NCI-H146 (cell line): Measurements from ENCODE around the gene YPEL2.

Experiments used
- DNase-seq: peaks from one replicate; lab custom pipeline; 2025; lab: John Stamatoyannopoulos, UW

Gene YPEL2

DNA sequence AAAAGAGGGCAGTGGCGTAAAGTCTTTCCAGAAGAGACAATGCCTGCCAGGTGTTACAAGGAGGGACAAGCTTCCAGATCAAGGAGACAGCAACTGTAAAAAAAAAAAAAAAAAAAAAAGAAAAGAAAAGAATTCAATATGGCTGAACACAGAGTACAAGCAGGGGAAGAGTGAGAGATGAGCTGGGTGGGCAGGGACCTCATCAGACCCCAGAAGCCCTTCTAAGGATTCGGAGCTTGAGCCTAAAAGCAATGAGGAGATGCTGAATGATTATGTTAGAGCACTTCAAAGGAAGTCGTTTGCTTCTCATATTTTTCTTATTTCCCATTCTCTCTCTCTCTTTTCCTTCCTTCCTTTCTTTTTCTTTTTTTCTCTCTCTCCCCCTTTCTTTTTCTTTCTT lies 103.0 kb downstream of the YPEL2 start:
- DNase-seq, result no peak

DNA sequence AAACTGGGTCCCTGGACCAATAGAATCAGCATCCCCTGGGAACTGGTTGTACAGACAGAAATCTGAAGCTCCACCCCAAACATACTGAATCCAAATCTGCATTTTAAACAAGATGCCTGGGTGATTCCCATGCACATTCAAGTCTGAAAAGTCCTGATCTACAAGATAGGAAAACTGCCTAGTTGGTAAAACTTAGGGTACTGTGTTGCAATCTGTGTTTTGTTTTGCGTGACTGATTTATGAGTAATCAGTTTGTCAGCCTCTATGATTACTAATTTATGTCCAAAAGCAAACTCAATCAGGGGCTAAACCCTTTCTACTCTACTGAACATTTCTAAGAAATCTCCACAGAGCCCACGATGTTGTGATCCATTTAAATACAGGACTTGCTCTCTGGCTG lies 103.8 kb downstream of the YPEL2 start:
- DNase-seq, result no peak

- DNase-seq, result no peak
Observed at GRCh38 chr17:59436900-59437299, 105.4 kb downstream of the YPEL2 start.

DNA sequence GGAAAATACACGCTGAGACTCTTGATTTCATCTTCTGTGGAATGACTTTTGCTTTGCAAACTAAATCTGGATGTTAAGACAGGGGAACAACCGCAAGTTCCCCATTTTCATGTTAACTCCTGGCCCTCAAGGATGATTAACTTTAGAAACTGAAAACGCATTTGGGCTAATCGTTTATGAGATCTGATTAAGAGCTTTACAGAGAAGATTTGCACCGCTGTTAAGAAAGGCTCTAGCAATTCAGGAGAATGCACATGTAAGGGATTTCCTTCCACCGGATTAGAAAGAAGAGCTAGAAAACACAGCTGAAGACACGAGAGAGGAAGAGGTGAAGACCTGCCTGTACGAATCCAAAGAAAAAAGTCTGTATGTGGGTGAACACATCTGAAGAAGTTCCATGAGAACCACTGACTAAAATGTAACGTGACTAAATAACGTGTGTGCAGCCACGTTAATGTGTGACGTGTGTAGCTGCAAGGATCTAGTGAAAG lies 106.4 kb downstream of the YPEL2 start:
- no peak for DNase-seq

GRCh38 chr17:59439262-59439661 lies 107.8 kb downstream of the YPEL2 start:
- DNase-seq, result no peak

GRCh38 chr17:59439741-59440211 lies 108.3 kb downstream of the YPEL2 start:
- no peak for DNase-seq

- peak; percentile 83 for DNase-seq
Observed at GRCh38 chr17:59440757-59441463, 109.5 kb downstream of the YPEL2 start.

- DNase-seq, result no peak
Observed at GRCh38 chr17:59441464-59442096, 110.1 kb downstream of the YPEL2 start.

DNA sequence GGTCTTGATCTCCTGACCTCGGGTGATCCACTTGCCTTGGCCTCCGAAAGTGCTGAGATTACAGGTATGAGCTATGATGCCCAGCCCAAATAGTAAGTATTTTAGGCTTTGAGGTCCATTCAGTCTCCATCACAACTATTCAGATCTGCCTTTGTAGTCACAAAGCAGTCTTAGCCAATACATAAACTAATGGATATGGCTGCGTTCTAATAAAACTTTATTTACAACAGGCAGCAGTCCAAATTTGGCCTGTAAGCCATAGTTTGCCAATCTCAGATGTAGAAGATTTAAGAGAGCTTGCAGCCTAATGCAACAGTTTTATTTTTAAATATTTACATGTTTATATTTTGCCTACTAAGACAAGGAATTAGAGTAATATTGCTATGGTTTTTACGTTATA lies 111.7 kb downstream of the YPEL2 start:
- no peak for DNase-seq
